NCI-H1694 treated with DMSO at 0.1 percent for 48 hours (cell line): Measurements from ENCODE around the gene NISCH.

Experiments
- DNase-seq: peaks from one replicate; lab custom pipeline; 2025; lab: John Stamatoyannopoulos, UW

The NISCH gene

DNA sequence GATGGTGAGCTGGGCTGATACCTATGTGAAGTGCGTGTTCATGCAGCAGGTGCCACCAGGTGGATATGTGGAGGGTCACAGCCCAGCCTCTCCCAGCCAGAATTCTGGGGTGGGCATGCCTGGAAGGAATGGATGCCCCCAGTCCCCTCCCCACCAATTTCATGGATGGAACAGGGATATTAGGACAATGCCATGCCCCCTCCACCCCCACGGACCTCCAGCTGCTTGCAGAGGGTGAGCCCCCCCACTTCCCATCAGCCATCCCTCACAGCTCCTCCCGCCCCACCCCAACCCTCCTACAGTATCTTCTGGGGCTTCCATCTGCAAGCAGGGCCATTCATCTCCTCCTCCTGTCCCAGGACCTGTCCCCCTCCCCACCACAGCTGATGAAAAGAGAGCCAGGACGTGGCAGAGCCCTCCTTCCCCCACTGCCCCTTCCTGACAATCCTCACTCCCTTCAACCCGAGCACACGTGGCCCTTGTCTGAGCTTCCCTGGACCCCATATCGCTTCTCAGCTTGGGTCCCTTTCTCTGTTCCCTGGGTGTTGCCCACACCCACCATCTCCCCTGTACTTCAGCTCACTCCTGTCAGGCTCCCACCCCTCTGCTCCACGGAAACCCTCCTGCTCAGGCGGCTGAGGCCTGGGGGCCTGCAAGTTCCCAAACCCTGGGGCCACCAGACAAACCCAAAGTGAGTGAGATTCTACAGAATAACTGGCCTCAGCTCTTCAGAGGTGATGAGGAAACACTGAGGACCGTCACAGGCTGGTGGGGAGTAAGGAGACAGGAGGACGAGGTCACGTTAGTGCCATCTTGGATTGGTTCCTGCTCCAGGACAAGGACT is 7.7 kb upstream of the NISCH start:
- no peak for DNase-seq

DNA sequence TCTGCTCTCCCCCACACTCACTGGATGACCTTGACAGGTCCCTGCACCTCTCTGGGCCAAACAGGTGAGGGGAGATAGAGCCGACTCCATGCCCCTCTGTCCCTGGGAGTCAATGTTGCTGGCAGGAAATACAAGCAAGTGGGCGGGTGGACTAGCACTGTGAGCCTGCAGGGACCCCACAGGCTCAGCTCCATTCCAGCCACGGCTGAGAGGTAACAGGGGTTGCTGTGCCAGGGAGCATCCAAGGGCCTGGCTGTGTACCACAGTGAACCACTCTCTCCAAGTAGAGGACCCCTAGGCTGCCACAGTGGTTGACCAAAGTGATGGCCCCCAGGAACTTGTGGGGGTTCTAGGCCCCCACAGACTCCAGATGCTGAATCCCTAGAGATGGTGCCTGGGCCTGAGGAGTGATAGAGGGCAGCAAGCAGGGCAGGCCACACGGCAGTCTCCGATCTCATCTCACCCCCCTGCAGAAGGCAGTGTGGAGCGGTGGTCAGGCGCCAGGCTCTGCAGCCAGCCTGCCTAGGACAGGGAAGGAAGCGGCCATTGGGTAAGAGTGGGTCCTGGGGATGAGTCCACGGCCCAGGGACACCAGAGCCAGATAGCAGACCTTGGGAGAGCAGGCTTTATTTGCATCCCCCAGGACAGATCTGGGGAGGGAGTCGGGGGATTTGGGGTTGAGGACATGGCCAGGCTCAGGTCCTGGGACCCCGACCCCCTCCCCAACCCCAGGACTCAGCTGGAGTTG is 4.7 kb upstream of the NISCH start:
- no peak for DNase-seq

DNA sequence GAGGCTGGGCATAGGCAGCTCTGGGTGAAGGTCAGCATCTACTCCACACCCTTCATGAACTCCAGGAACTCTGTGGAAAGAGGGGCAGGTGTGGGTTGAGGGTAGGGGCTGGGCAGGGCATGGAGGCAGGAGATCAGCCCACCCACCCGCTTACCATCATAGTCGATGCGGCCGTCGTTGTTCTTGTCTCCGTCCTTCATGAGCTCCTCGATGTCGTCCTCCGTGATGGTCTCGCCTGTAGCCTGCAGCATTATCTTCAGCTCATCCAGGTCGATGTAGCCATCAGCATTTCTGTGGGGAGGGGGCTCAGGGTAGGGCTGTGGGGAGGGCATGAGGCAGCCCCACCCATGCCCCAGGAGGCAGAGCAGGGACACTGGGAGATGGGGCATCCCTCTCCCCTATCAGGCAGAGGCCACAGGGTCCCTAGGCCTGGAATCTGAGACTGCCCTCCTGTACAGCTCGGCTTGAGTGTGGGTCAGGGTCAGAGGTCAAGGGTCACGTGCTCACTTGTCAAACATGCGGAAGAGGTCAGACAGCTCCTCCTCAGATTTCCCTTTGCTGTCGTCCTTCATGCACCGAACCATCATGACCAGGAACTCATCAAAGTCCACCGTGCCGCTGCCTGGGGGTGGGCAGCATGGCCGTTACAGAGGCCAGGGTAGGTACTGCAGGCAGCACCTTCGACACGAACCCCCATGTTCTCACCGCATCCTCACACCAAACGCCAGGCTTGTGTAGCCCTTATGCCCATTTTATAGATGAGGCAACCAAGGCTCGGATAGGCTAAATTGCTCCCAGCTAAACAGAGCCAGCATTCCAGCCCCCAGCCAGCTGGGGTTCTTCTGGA is 3.9 kb upstream of the NISCH start:
- no peak for DNase-seq

DNA sequence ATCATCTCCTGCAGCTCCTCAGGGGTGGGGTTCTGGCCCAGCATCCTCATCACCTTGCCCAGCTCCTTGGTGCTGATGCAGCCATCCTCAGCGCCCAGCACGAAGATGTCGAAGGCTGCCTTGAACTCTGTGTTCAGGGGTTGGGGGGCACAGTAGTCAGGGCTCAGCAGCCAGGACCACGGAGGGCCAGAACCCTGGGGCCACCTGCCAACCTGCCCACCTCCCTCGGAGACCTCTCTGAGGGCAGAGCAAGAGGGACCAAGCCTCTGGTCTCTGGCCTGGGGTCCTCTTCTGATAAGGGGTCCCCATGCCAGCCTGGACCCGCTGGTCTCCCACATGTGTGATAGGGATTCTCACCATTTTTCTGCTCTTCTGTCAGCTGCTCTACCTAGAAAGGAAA is 3.3 kb upstream of the NISCH start:
- no peak for DNase-seq

DNA sequence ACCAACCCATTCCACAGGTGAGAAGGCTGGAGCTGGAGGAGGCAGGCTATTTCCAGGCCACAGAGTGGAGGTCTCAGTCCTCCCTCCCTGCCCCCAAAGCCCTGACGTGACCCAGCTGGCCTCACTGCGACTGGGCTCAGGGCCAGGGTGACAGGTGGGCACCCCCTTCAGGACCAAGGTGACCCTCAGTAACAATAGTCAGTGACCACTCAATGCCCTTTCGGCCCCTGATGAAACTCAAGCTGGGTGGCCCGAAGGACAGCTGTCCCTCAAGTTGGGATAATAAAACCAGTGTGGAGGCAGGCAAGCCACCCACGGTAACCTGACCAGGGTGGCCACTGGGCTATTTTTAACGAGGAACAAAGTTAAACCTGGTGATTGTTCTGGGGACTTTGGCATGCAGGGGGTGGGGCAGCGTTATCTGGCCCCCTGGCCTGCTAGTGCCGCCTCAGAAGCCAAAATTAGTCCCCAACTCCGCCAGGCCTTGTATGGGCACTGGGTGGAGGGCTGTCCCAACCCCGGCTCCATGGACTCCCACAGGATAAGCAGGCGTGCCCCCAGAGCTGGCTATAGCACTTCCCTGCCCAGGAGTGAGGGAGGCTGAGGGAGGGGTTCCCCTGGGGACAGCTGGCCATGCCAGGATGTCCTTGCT is 2.7 kb upstream of the NISCH start:
- no peak for DNase-seq

DNA sequence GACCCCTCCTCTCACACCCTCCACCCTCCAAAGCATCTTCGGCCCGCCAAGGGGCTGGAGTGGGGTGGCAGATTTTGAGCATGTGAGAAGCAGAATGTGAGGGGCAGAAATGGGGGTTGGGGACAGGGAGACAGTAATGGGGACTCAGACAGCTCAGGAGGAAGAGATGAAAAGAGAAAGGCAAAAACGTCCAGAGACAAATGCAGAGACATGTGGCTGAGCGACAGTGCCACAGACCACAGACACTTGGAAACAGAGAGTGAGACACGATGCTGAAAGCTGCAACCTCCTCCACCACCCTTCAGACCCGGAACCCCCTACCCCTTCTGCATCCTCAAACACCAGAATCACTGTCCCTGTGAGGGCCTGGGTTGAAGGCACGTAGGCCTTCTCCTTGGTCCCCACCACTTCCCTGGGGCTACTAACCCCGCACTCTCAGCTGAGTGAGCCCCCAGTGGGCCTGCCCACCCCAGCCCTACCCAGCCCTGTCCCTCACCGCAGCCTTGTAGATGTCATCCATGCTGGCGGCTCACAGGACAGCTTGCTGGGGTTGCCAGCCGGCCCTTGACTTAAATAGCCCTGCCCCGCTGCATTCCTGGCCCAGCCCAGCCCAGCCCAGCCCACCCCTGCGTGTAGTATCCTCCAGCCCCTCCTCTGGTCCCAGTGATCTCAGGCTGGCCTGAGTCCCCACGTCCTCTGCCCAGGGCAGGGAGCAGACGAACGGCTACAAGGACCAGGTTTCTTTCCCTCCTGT is 1.7 kb upstream of the NISCH start, which contains the start of gene TNNC1:
TSS of gene TNNC1 (minus strand) at position 546 of the 754 bp plus-strand sequence. CDS start at position 520, 26 bp downstream.
- DNase-seq, result no peak

DNA sequence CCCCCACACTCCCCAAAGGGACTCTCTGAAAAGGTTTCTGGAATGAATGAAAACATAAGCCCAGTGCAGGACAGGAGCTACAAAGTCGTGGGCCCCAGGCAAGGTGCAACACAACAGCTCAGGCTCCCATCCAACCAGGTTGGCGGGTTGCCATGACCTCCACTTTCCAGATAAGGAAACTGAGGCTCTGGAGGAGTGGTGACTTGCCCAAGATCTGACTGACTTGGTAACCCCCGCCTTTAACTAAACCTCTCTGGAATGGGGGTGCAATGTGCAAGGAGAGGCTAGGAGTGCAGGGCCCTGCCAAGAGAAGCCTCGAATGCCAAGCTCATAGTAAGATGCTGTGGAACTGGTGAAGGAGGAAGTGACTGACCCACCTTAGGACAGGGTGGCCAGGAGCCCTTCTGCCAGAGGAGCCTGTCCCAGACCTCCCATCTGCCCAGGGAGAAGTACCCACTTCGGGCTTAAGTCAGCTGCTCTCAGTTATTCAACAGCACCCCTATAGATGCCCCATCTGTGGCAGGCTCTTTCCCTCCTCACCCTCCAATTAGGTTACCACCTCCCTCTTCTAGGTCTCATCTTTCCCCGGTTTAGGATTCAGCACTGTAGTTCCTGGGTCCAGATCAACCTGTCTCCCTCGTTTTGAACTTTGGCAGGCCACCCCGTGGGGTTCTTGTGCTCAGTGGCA is 1.0 kb upstream of the NISCH start:
- no peak for DNase-seq

DNA sequence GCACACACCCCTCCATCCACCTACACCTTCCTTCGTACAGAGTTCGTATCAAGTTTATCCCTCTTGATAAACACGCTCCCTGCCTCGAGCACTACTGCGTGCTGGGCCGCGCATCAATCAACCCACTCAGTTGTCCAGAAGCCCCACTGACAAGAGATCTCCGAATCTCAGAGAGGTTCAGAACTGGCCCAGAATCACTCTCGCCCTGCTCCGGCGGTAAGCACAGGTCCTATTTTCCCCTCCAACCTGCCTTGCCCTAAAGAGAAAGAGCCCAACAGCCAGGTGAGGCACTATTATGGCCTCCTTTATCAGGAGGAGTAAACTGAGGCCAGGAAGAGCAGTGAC is 494 bp upstream of the NISCH start:
- DNase-seq, result no peak

DNA sequence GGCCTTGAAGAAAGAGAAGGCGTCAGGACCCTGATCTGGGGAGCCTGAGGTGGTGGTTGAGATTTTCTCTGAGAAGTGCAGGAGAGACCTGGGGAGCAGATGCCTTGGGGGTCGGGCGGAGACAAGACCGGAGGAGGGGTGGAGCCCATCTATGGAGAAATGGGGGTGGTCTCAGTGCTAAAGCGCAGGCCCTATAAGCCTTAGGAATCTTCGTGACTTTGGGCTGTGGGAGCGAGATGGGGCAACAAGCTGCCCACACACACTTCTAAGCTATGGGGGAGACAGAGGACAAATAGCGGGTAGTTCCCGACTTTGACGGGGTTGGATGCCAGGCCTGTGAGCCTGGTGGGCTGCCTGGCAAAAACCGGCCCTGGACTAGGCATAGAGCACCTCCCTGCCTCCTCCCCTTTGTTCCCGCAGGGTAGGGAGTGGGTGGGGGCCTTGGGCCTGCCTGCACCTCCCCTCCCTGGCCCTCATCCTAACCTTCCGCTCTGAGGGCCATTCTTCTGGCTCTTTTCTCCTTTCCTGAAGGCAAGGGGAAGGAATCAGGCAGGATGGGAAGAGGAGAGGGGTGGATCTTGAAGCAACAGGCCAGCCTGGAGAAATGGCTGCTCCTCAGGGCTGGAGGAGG is 880 bp downstream of the NISCH start:
- DNase-seq, result no peak

DNA sequence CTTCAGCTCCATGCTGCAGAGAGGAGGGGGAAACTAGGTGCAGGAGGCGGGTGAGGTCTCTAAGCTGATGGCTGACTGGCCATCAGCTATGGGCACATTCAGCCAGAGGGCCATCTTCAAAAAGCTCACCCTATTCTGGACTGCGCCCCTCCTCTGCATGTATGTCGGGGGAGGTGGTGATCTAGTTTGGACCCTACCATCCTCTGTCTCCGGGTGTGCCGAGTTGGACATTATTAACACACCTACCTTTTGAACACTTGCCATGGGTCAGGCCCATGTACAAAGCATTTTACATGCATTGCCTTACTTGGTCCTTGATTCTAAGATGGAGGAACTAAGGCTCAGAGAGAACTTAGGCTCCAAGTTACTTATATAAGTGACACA is 1.4 kb downstream of the NISCH start:
- no peak for DNase-seq

DNA sequence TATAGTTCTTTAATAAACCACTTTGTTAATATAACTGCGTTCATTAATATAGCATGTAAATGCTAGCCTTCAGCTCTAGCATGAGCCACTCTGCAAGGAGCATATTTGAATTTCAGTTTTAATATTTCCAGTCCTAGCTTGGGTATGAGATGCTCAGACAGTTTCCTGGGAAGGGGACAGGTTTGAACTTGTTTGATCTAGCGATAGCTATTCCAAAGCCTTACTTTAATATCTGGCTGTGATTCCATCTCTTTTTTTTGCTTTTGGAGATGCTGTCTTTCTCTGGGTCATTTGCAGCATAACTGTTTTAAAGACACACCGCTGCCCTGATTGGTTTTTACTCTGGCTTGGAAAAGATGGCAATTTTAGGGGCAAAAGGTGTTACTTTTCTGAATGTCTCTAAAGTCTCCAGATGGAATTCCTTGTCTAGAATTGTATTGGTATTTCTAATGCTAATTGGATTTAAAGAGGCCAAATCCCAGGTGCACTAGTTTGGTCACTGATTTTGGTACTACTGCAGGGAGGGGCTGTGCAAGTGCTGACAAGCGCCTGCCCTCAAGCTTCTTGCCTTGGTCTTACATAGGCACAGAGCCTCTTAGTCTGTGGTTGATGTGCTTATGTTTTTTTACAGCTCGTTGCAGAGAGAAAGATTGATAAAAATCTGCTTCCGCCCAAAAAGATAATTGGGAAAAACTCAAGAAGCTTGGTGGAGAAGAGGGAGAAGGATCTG is 2.8 kb downstream of the NISCH start:
- no peak for DNase-seq

DNA sequence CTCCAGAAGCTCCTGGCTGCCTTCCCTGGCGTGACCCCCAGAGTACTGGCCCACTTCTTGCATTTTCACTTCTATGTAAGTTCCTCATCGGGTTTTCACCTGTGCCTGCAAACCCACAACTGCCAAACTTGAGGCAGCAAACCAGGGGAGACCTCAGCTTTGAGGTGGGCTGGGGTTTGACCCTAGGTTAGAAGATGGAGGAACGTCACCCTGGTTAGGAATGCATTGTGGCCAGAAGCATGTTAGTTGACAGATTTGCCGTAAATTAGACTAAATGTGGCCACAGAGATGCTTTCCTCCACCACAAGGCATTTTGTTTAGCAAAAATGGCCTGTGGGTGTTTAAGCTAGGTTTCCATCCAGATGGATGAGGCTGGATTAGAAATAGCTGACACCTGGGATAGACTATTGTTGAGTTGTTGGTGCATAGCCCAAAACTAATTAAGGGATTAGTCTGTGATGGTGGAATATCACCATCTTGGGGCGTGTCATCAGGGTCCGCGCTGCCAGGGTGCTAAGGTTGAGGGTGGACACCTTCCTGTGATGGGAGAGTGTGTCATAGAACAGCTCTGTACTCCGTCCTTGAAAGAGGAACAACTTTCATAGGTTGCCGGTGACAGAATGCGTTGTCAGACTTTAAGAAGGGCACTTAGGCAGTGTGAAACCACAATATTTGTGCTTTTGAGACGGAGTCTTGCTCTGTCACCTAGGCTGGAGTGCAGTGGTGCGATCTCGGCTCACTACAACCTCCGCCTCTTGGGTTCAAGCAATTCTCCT is 3.6 kb downstream of the NISCH start:
- DNase-seq, result no peak

DNA sequence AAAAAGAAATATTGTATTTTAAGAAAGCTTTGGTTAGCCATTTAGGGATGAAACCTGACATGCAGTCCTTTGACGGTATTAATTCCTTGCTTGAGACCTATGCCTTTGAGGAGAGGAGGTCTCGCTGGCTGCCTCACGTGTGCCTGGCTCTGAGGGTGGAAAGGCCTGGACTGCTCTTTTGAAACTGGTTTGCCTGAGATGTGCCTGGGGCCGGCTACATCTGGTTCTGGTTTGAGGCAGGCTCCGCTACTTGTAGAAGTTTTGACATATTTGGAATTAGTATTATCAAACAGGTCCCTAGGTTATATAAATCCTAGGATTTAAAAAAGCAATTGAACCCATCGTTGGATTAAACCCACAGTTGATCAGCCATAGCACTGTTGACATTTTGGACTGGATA is 6.5 kb downstream of the NISCH start:
- no peak for DNase-seq

DNA sequence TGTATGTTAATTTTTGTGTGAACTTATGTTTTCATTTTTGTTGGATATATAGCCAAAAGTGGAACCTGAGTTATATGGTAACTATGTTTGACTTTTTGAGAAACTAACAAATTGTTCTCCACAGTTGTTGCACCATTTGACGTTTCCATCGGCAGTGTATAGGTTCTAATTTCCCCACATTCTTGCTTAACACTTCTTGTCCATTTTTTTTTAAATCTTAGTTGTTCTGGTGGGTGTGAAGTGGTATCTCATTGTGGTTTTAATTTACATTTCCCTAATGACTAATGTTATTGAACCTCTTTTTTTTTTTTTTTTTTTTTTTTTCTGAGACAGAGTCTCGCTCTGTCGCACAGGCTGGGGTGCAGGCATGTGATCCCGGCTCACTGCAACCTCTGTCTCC is 8.0 kb downstream of the NISCH start:
- DNase-seq, result no peak

DNA sequence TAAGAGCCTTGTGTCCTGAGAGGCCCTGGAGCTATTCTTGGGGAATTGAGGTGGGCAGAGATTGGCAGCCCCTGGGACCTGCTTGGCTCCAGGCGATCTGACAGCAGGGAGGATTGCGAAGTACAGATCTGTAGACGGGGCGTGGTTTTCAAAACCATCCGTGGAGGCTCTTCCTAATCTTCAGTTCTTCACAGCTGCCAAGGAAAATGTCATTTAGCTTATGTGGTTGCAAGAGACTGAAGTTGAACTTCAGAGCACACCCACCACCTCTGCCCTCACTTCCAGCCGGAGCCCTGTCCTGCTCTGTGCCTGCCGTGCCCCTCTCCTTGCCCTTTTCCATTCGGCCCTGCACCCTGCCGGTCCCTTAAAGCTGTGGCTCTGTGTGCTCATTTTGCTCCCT is 12.9 kb downstream of the NISCH start:
- no peak for DNase-seq

DNA sequence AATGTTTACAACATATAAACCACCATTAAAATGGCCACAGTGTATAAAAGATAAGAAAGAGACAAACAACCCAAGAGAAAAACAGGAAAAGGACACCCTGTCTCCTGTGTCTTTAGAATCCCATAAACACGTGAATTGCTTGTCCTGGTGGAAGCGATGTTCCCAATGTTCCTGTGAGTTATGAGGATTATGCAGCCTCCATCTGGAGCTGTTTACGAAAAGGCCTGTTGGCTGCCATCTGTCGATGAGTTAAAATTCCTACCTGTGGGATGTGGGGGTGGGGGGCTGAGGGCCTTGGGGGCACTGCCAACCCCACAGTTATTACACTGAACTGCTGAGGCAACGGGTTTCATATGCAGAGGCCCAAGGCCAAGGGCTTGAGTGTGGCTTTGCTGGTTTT is 13.6 kb downstream of the NISCH start:
- DNase-seq, result peak; percentile 57

DNA sequence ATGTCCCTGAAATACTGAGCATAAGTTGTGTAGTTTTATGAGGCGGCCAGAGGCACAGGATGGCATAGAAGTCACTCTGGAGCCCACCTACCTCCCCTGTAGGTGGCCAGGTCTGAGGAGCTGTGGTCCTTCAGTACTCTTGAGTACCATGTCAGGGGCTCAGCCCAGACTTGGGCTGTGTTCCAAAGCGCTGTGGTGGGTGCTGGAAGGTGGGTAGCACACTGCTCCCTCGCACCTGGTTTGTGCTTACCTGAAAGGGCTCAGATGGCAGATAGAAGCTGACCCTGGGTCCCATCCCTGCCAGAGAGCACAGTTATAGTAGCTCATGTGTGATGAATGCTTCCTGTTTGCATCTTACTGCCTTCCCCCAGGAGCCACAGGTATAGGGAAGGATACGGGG is 15.5 kb downstream of the NISCH start:
- DNase-seq, result no peak

DNA sequence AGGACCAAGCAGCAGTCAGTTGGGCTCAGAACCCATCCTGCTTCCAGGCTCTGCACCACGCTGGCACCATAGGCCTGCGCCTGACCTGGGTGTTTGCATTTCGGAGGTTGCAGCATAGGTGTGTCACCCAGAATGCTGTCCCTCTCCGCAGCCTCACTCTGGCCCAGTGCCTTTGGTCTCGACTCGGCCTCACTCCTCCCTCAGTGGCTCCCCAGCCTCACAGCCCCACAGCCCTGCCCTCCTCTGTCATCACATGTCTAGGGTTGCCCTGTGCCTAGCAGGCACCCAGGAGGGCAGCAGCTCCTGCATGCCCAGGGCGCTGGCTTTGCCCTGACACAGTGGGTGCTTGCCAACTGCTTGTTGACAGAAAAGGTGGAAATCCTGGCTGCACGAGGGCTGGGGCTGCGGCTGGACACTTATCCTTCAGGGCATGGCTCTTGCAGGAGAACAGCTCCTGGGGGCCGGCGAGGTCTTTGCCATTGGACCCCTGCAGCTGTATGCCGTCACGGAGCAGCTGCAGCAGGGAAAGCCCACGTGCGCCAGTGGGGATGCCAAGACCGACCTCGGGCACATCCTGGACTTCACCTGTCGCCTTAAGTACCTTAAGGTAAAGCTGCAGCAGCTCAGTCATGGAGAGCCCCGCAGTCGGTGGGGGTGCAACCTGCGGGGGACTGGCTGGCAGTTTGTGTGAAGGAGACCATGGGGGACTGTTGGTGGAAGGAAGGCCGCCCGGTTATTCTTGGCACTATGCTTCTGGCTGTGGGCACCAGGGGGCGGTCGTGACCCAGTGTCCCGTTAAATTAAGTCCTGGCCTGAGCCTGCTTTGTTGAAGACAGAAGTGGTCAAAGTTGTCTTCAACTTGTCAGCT is 16.2 kb downstream of the NISCH start:
- no peak for DNase-seq
